GM12874 (cell line): Measurements from ENCODE around the gene GRIN2D.

Experiments
- TF ChIP-seq, protein P1 (sequence below): IDR thresholded peaks from 2 replicates; pipeline ENCODE4 v1.5.1; 2011; ENCODE audit warnings: low read depth, mild to moderate bottlenecking, control low read depth, low read length, moderate library complexity; ENCODE audit not compliant: insufficient read depth

GRIN2D gene

GRCh38 chr19:48353677-48354076, 39.8 kb upstream of the GRIN2D start:
- TF ChIP-seq, protein P1, sequence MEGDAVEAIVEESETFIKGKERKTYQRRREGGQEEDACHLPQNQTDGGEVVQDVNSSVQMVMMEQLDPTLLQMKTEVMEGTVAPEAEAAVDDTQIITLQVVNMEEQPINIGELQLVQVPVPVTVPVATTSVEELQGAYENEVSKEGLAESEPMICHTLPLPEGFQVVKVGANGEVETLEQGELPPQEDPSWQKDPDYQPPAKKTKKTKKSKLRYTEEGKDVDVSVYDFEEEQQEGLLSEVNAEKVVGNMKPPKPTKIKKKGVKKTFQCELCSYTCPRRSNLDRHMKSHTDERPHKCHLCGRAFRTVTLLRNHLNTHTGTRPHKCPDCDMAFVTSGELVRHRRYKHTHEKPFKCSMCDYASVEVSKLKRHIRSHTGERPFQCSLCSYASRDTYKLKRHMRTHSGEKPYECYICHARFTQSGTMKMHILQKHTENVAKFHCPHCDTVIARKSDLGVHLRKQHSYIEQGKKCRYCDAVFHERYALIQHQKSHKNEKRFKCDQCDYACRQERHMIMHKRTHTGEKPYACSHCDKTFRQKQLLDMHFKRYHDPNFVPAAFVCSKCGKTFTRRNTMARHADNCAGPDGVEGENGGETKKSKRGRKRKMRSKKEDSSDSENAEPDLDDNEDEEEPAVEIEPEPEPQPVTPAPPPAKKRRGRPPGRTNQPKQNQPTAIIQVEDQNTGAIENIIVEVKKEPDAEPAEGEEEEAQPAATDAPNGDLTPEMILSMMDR: no peak

GRCh38 chr19:48354332-48354992, 39.0 kb upstream of the GRIN2D start:
- TF ChIP-seq, protein P1: no peak

GRCh38 chr19:48355365-48355954, 38.0 kb upstream of the GRIN2D start:
- TF ChIP-seq, protein P1: no peak

DNA sequence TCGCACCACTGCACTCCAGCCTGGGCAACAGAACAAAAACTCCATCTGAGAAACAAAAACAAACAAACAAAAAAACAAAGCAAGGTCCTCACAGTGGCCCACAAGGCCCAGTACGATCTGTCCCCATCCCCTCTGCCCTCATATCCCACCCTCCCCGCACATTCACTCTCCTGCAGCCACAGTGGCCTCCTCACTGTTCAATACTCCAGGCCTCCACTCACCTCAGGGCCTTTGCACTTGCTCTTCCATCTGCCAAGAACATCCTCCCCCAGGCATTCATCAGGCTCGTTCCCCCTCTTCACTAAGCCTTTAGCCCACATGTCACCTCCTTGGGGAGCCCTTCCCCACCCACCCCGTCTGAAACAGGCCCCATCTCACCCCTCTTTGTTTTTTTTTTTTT, 34.3 kb upstream of the GRIN2D start:
- TF ChIP-seq, protein P1: no peak

DNA sequence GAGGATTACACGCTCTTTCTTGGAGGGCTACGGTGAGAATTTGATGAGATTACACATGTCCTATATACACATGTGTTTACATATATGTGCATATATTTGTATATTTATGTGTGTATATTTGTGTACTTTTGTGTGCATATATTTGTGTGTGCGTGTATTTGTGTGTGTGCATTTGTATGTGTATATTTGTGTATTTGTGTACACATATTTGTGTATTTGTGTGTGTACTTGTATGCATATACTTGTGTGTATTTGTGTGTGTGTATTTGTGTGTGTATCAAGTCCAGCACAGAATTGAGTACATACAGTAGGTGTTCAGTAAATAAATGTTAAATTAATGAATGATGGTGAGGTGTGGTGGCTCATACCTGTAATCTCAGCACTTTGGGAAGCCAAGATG, 31.6 kb upstream of the GRIN2D start:
- TF ChIP-seq, protein P1: no peak

- TF ChIP-seq, protein P1: no peak
Observed at GRCh38 chr19:48362716-48363499, 30.6 kb upstream of the GRIN2D start.

DNA sequence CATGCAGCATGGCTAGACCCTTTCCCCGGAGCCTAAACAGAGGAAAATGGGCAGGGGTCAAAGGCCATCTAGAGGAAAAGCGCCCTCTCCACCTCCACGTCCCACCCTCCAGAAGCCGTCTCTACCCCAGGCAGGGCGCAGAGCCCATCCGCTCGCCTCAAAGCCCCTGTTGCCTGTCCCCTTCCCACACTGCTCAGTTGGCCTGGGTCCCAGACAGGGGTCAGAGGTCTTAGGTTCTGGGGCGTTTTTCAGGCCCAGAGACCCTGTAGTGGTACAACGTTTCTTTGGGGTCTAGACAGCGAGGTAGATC, 30.0 kb upstream of the GRIN2D start:
- TF ChIP-seq, protein P1: no peak
